GM12878 (cell line): ENCODE results near the gene RIMBP2.

ENCODE experiments used
- CBFB ChIP-seq: IDR thresholded peaks from 2 replicates; pipeline ENCODE4 v1.6.1; 2016; ENCODE audit warnings: antibody characterized with exemption, low read depth
- EP300 ChIP-seq, 2 experiments: fragments of 150-350 bp in 1 of 2; IDR thresholded peaks; 2 replicates each; pipeline ENCODE4 v1.6.1; 2011 to 2012; ENCODE audit warnings: low read depth in 2 of 2, low read length in 2 of 2, borderline replicate concordance in 1 of 2, improper control_type of control experiment in 1 of 2, inconsistent platforms in 1 of 2; ENCODE audit not compliant: control insufficient read depth in 1 of 2
- ETV6 ChIP-seq, 2 experiments: fragments of 450-650 bp in 1 of 2; IDR thresholded peaks in 1 of 2; conservative IDR thresholded peaks in 1 of 2; 2 replicates each; pipeline ENCODE4 v1.6.1; 2014; ENCODE audit warnings: antibody characterized with exemption in 1 of 2, borderline replicate concordance in 1 of 2, low read depth in 1 of 2, mild to moderate bottlenecking in 1 of 2, moderate library complexity in 1 of 2
- POLR2A ChIP-seq: IDR thresholded peaks from 2 replicates; pipeline ENCODE4 v1.6.1; 2011; ENCODE audit warnings: low read depth, mild to moderate bottlenecking, low read length
- TAF1 ChIP-seq: IDR thresholded peaks from 2 replicates; pipeline ENCODE4 v1.6.1; 2011; ENCODE audit warnings: mild to moderate bottlenecking, low read depth, low read length, borderline replicate concordance

GRCh38 chr12:130469552-130469951 lies 246.5 kb downstream of the RIMBP2 start:
- TF ChIP-seq CBFB (no peak), POLR2A (no peak), TAF1 (no peak), ETV6 (conservative IDR thresholded peaks at IDR 0.05 in 1 of 2, IDR thresholded peaks at IDR 0.05 in 1 of 2; ENCODE audit: borderline replicate concordance in 1 of 2, low read depth in 1 of 2) (no peak), EP300 (IDR thresholded peaks at IDR 0.05; ENCODE audit: borderline replicate concordance in 1 of 2, control insufficient read depth in 1 of 2, low read depth in 2 of 2, low read length in 2 of 2) (no peak)
